Urothelium cell line (cell line): ENCODE results near the gene DLL4.

Experiments
- DNase-seq: peaks from one replicate; pipeline ENCODE4 v3.0.0; 2011; ENCODE audit warnings: low spot score, mixed read lengths
- FAIRE-seq: peaks from 2 replicates; lab custom pipeline; 2011; peaks lifted over from hg19 to GRCh38; lab: Jason Lieb, UNC

Gene DLL4

DNA sequence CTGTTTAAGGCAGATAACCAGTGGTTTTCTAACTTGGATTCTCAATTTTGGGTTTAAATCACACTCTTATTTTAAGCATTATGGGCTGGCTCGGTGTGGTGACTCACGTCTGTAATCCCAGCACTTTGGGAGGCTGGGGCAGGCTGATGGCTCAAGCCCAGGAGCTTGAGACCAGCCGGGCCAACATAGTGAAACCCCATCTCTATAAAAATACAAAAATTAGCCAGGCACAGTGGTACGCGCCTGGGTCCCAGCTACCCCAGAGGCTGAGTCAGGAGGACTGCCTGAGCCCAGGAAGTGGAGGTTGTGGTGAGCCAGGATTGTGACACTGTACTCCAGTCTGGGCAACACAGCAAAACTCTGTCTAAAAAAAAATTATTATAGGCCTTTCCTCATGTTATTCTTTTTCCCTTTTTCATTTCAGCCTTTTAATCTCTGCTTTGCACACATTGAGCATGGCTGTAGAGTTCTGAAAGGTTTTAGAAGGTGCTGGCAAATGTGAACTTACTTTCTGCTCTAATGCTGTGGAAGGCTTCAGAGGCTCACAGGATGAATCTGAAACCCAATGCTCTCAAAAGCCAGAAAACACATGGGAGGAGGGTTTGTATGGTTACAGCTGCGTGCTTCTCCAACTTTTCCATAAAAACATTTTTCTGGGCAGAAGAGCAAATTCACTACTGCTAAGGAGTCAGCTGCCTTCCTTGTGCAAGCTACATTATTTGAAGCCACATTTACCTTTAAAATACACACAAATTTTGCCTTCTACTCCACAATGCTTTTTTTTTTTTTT is 56.6 kb downstream of the DLL4 start:
- FAIRE-seq (no peak), DNase-seq (no peak)

DNA sequence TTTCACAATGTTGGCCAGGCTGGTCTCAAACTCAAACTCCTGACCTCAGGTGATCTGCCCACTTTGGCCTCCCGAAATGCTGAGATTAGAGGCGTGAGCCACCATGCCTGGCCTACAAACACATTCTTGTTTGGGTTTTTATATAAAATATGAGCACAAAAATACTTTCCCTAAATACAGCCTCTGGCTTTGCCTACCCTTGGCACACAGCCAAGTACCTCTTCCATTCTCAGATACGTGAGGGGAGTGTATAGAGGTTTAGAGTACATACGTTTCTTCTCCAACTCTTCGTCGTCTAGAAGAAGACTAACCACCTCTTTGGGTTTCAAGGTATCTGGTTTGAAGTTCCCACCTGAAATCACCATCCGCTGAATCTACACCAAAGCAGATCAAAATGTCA is 57.7 kb downstream of the DLL4 start:
- DNase-seq (no peak), FAIRE-seq (no peak)

DNA sequence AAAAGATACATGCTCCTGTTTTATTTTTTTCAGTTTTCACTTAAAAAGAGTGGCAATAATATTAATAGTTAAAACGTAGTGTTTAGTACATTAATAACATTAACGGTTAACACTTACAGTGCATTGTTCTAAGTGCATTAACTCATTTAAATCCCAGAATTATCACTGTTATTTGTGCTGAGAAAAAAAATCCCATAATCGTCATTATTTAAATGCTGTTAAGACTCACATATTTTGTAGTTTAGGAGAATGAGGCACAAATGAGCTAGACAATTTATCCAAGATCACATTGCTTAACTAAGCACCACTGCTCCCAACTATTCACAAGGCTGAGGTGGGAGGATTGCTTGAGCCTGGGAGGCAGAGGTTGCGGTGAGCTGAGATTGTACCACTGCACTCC is 59.0 kb downstream of the DLL4 start:
- DNase-seq (no peak), FAIRE-seq (no peak)
